Fibroblast of peridontal ligament (primary cell): Measurements from ENCODE around the gene GJC2.

Source experiments
- DNase-seq: peaks from one replicate; pipeline ENCODE4 v3.0.0-alpha.2; 2010; ENCODE audit errors: extremely low read depth

GJC2 gene

GRCh38 chr1:228145463-228146416 is 4.0 kb upstream of the GJC2 start:
- DNase-seq: no peak

- DNase-seq: no peak
These were observed 3.1 kb upstream of the GJC2 start for GRCh38 chr1:228146417-228147150.

- DNase-seq: no peak
These were observed 2.5 kb upstream of the GJC2 start for GRCh38 chr1:228147151-228147693.

- no peak for DNase-seq
These were observed 2.0 kb upstream of the GJC2 start for GRCh38 chr1:228147768-228148167.

- no peak for DNase-seq
These were observed 1.4 kb upstream of the GJC2 start for GRCh38 chr1:228148196-228148861.

- no peak for DNase-seq
These were observed 760 bp upstream of the GJC2 start for GRCh38 chr1:228148935-228149405.

GRCh38 chr1:228150120-228150460 is 360 bp downstream of the GJC2 start:
- DNase-seq: no peak

- DNase-seq: peak; percentile 91
These were observed 890 bp downstream of the GJC2 start for GRCh38 chr1:228150461-228151179.

GRCh38 chr1:228151180-228151925 is 1.6 kb downstream of the GJC2 start:
- DNase-seq: no peak

GRCh38 chr1:228152097-228152917 is 2.6 kb downstream of the GJC2 start:
- DNase-seq: no peak

GRCh38 chr1:228152918-228153258 is 3.2 kb downstream of the GJC2 start:
- DNase-seq: no peak

GRCh38 chr1:228154021-228154669 is 4.4 kb downstream of the GJC2 start:
- no peak for DNase-seq

GRCh38 chr1:228154670-228155571 is 5.2 kb downstream of the GJC2 start:
- DNase-seq: no peak

GRCh38 chr1:228155596-228156514 is 6.1 kb downstream of the GJC2 start:
- DNase-seq: no peak

- DNase-seq: no peak
These were observed 6.8 kb downstream of the GJC2 start for GRCh38 chr1:228156515-228156881.

- no peak for DNase-seq
These were observed 7.4 kb downstream of the GJC2 start for GRCh38 chr1:228156941-228157728.
